C1 segment of cervical spinal cord (tissue), 14 donors: ENCODE data around the gene SLC6A3.
A peak's percentile ranks its signal among the peaks of the same experiment; 100 is the strongest.
"Not testable (repeated sequence)": the region's sequence is repeated elsewhere in the genome, so short reads cannot be mapped to it uniquely, and the experiment has no call there.

Experiments used
- DNase-seq, 14 donors: peaks; one replicate each; lab custom pipeline; 2025; lab: John Stamatoyannopoulos, UW

Gene SLC6A3

DNA sequence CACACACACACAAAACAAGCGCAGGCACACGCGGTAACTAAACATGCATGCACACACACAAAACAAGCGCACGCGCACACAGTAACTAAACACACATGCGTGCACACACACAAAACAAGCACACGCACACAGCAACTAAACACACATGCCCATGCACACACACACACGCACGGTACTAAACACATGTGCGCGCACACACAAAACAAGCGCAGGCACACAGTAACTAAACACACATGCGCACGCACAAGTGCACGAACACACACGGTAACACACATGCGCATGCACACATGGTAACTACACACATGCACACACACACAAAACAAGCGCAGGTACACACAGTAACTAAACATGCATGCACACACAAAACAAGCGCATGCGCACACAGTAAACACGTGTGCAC, 19.9 kb upstream of the SLC6A3 start:
- no peak for DNase-seq

DNA sequence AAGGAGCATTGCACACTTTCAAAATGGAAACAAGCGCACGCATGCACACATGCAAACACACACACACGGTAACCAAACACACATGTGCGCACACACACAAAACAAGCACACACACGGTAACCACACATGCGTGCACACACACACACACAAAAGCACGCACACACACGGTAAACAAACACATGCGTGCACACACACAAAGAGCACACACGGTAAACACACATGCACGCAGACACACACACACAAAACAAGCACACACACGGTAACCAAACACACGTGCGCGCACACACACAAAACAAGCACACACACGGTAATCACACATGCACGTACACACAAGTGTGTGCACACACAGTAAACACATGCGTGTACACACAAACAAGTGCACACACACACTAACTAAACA, 19.3 kb upstream of the SLC6A3 start:
- DNase-seq = no peak

DNA sequence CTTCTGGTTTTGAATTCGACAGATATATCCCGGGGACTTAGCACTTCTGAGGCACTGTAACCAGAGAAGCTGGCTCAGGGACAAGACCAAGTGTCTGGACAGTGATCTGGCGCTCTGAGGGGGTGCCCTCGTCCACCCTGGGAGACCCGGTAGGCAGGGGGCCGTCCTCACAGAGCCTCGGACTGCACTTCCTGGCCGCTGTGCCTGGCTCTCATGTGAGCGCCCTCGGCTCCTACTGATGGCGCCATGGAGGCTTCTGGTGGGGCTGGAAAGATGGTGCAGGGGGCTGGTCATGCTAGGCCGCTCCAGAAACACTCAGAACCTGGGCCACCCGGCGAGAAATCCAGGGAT, 18.8 kb upstream of the SLC6A3 start:
- DNase-seq = no peak

DNA sequence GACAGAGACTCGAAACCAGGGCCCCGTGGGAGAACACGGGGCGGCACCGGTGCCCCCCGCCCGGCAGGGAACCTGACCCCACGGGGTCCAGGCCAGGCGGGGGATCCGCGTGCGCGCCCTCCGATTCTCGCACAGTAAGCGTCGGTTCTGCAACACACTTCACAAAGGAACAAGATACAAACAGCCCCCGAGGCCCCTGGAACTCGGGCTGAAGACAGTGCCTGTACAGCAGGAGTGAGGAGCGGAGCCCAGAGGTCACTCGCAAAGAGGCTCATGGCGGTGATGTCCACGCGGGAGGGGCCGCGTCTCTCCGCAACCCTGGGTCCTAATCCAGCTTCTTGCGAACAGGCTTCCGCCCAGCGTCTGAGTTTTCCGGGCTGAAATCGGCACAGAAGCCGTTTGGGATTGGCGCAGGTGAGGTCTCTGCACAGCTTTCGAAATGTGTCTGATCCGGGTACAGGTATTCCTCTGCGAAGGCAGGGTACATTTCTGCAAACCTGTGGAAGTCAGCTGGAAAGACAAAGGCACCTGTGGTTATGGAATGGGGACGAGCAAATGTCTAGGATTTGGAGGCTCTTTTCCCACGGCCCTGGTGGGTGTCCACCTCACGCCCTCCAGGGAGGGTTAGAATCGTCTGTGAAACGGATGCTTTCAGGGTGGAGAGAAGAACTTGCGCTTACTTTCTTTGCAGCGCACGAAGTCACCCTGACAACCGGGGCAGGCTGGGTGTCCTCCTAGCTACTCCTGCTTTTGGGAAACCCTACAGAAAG, 18.3 kb upstream of the SLC6A3 start:
- DNase-seq = no peak

DNA sequence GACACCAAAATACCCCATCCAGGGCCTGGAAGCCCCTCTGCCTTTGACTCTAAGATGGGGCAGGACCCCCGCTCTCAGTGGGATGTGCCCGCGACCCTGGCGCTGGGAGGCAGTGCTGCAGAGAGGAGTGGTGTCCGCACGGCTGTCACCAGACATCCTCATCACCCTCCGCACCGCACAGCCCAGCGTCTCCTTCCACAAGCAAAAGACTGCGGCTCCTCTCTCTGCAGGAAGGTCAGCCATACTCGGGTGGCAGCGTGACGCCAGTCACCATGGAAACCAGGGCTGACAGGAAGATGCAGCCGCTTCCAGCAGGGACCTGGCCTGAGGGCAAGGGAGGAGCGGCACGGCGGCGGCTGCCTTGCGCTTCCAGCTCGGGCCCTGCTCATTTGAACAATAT, 17.1 kb upstream of the SLC6A3 start:
- DNase-seq = peak in 1 of 14 donors; percentile 56

DNA sequence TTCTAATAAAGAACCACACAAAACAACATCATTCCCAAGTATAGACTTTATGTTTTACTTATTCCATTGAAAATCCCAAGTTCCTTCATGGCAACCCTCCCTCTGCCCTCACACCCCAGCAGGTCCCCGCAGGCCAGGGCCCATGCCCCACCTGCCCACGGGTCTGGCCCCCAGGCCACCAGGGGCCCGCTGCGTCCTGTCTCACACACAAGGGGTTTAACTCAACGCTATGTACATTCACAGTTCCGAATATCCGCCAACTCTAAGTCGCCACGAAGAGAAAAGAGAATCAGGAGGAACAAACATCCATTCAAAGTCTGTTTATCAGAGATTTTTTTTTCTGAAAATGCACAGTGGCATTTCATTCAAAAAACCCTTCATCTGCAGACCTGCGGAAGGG, 16.2 kb upstream of the SLC6A3 start:
- no peak for DNase-seq

DNA sequence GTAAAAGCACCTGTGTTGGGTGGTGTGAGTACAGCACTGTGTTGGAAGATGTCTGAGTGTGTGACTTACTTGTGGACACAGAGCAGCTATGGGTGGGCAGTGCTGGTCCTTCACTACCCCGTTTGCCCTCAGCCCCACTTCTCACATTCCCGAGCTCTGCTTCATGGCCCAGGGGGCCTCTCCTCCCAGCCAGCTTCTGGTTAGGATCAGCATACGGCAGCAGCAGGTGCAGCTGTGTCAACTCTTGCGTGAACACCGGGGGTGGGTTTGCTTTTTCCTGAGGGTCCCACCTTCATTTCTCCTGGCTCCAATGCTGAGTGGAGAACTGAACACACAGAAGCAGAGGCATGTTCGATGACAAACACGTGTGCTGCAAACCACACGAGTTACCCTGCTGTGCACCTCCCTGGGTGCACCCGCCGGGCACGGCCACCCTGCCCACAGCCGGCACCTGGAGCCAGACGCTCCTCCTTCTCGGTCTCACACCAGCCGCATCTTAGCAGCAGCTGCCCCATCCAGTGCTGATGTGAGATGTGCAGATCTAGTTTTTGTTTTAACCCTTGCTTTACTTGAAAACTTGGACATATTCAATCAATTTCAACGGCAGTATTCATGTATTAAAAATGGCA, 14.9 kb upstream of the SLC6A3 start:
- DNase-seq = no peak

DNA sequence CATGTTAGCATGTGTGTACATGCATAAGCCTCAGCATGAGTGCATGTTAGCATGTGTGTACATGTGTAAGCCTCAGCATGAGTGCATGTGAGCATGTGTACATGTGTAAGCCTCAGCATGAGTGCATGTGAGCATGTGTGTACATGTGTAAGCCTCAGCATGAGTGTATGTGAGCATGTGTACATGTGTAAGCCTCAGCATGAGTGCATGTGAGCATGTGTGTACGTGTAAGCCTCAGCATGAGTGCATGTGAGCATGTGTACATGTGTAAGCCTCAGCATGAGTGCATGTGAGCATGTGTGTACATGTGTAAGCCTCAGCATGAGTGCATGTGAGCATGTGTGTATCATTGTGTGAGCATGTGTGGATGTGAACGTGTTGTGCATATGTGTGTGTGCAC, 14.2 kb upstream of the SLC6A3 start:
- DNase-seq = not testable (repeated sequence)

DNA sequence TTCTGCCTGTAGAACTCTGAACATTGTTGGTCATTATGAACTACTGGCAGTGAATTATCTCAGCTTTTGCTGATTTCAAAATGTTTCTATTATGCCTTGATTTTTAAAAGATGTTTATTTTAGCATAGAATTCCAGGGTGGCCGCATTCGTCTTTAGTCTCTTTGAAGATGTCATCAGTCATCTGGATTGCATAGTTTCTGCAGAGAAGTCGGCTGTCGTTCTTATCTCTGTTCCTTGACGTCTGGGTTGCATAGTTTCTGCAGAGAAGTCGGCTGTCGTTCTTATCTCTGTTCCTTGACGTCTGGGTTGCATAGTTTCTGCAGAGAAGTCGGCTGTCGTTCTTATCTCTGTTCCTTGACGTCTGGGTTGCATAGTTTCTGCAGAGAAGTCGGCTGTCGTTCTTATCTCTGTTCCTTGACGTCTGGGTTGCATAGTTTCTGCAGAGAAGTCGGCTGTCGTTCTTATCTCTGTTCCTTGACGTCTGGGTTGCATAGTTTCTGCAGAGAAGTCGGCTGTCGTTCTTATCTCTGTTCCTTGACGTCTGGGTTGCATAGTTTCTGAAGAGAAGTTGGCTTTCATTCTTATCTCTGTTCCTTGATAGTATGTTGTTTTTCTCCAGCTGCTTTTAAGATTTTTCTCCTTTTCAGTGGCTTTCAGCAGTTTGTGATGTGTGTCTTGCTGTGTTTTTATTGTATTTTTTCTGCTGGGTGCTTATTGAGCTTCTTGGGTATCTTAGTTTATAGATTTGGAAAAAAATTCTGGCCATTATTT, 11.1 kb upstream of the SLC6A3 start:
- DNase-seq = not testable (repeated sequence)

DNA sequence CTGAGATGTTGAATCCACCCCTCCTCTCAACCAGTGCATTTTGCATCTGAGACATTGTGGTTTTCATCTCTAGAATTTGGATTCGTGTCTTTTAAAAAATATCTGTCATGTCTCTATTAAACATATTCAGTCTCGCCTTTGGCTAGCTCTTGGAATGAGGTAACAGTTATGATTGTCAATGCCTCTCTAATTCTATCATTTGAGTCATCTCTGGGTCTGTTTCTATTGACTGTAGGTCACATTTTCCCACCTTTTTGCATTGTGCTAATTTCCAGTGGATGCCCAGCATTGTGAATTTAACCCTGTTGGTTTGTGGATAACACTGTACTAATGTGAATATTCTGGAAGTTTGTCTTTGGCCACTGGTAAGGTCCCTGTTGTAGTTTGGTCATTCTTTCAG, 8.4 kb upstream of the SLC6A3 start:
- no peak for DNase-seq

DNA sequence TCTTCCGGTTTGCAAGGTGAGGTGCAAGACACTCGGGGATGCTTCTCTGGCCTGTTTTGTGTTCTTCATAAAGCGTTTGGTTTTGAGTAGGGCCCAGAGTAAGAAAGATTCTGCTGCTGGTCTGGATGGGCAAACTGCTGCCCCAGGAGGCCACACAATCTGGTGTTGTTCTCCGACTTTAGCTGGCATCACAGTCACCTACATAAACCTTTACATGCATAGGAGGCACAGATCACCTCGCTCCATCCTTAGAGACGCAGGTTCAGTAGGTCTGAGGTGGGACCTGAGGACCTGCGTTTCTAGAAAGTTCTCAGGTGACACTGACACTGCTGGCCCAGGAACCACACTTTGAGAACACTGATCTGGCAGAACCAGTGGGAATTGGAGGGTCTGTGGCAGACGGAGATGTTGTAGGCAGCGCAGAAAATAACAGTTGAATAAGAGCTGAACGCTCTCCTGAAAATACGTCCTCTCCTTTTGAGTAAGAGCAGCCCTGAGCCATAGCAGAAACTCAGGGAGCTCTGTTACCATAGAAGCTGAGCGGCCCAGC, 3.9 kb upstream of the SLC6A3 start:
- no peak for DNase-seq

DNA sequence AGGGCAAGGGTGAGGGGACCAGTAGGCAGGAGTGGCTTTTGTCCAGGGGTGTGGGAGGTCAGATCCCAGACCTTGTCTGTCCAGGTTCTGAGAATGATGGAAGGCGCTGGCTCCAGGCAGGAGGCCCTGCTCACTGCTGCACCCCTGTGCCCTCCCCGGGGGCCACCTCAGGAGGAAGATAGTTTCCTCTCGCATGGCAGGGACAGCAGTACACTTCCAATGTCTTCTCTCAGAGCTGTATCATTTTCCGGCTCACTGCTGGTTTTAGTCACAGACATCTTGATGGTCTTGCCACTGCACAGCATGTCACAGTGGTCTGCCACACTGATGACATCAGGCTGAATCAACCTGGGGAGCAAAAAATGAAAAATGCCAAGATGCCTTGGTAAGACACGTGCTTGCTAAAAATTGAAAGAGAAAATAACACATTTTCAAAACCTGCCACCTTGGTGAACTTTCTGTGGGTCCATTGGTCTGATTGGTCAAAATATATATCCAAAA, 3.3 kb upstream of the SLC6A3 start:
- no peak for DNase-seq

DNA sequence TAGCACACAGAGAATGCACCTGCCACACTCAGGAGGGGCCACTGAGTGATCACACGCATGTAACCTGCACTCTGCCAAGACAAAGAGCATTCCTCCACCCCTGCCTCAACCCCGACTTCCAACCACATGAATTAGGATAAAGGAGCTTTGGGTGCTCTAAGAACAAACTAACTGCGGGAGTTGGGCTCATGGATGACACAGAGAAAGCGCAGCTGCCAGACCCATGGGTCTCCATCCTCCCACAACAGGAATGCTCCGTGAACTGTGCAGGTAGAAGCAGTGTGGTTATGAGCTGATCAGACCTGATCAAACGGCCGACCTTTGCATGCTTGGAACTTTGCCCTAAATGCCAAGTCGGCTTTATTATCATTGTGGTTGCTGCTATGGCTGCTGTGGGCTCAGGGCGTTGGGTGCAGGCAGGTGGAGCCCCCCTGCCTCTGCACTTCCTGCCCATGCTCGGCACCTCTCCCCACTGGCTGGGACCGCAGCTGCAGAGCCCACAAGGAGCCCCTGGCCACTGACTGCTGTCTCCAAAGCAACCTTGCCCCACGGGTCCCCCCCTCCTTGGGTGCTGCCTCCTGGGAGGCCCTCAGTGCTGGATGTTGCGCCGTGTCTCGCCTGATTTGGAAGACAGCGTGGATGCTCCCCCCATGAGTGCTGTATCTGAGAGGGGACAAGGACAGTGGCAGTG, 2.6 kb upstream of the SLC6A3 start:
- DNase-seq = no peak

DNA sequence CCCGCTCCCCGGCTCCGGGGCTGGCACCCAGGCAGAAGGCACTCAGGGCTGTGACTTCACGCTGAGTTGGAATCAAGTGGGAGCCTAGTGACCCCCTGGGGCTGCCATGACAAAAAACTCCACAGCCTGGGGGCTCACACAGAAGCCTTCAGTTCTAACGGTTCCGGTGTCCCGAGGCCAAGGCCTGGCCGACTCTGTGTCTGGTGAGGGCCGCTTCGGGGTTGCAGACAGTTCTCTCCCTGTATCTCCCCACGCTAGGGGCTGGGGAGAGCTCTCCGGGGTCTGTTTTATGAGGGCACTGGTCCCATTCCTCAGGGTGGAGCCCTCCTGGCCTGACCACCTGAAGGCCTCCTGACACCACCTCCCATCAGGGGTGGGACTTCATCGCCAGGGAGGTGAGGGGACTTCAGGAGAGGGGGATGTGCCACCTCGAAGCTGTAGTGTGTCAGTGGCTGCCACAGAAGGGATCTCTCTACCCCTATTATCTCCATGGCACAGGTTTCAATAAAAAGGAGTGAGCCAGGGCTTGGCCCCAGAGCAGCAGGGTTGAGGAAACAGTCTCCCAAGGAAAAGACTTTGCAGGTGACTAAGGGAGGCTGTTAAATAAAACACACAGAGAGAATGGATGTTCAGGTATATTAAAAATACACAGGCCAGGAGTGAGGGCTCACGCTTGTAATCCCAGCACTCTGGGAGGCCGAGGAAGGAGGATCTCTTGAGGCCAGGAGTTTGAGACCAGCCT, 1.5 kb upstream of the SLC6A3 start:
- no peak for DNase-seq

DNA sequence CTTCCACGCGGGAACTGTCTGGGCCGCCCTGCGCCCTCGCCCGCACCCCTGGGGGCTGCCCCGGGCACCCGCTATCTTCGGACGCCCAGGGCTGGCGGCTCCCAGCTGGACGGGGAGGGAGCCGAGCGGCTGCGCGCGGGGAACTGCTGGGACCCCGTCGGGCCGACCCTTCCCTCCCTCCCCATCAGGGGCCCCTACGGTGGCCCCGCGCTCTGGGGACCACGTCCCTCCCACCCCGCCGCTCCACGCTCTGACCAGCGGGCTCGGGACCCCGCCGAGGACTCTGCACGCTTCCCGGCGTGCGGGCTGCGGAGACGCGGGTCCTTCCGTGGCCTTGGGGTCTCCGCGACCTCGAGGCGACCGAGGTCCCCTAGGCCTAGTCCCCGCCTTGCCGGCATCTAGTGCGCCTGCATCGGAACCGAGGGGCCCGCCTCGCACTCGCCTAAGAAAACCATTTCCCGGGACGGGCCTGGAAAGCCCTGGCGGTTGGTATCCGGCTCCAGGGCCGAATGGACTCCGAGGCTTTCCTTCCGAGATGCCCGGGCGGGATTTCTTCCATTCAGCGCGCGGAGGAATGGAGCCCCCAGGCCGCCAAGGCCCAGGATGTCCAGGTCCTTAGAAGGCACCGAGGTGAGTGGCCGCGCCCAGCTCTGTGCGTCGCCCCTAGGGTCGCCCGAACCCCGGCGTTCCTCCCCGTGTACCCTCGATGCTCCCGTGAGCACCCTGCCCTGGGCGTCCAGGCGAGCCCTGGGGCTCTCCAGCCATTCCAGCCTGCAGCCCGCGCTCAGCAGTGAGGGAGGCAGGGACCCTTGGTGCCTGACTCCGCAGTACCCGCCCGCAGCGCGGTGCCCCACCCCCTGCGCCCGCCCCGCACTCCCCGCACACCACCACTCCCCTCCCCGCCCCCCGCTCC, 705 bp upstream of the SLC6A3 start:
- DNase-seq = no peak

DNA sequence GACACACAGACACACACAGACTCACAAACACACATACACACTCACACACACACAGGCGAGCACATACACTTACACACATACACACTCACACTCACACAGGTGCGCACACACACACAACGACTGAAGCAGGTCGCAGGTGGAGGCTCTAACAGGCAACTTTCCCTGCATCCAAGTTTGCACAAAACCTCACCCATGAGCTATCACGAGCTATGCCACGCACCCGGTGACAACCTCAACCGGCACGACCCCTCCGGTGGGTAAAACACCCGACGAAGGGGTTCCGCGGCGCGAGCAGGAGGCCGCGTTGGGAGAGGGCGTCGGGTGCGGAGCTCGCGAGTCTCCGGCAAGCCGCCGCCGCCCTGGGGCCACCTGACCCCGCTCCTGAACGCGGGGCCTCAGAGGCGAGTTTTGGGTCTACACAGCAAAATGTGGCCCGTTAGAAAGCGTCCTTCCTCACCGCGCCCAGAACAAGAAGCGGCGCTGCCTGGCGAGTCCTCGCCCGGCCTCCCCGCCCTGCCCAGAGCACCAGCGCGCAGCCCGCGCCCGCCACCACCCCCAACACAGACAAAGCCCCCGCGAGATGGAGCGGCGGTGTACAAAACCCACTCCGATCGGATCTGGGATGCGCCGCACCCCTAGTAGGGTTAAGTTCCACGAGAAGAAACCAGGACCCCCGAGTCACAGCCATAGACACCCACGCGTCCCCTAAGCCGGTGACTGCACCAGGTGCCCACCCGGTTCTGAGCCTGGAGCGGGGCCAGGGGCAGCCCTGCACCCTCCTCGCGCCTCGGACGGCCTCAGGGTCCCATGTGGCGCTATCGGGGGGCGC, 665 bp downstream of the SLC6A3 start:
- DNase-seq = no peak

DNA sequence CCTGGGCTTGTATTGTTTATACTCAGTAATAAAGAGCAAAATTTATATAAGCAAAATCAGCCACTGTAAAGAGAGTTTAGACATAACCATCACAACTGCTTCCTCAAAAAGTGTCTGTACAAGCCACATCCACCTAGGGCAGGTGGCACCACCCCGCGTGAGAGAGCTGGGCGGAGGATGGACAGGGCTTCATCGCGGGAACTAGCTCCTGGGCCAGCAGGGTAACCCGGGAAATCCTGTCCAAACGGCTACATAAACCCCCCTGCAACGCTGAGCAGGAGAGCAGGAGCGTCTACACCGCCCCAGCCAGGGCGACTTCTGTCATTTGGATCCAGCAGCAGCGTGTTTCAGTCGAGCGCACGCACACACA, 1.3 kb downstream of the SLC6A3 start:
- no peak for DNase-seq

DNA sequence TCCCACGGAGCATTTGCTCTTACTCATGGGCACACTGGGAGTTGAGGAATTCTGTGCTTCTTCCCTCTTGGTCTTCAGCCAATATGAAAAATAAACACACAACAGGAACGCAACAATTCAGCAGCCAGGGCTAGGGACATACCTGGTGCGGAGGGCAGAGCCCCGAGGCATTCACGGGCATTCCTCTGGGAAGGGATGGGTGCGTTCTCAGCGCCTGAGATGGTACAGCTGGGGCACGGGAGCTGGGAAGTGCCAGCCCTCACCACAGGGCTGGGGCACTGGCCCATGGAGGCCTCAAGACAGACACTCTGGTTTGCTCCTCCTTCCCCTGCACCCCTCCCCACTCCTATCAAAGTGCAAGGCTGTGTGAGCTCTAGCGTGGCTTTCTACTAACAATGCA, 2.1 kb downstream of the SLC6A3 start:
- DNase-seq = no peak
